Fibroblast of gingiva (primary cell): Measurements from ENCODE around the gene RHOH.
"Not testable (repeated sequence)": the region's sequence is repeated elsewhere in the genome, so short reads cannot be mapped to it uniquely, and the experiment has no call there.

Experiments used
- DNase-seq: peaks from one replicate; pipeline ENCODE4 v3.0.0-alpha.2; 2011; ENCODE audit warnings: low read depth

RHOH gene

GRCh38 chr4:40262077-40262528 lies 65.3 kb downstream of the RHOH start:
- no peak for DNase-seq

GRCh38 chr4:40262861-40263260 lies 66.0 kb downstream of the RHOH start:
- DNase-seq: no peak

GRCh38 chr4:40264497-40264896 lies 67.7 kb downstream of the RHOH start:
- peak; percentile 67 for DNase-seq

- DNase-seq: no peak
Observed at GRCh38 chr4:40264995-40265909, 68.4 kb downstream of the RHOH start.

- no peak for DNase-seq
Observed at GRCh38 chr4:40265910-40266274, 69.1 kb downstream of the RHOH start.

GRCh38 chr4:40269133-40269532 lies 72.3 kb downstream of the RHOH start:
- no peak for DNase-seq

- DNase-seq: no peak
Observed at GRCh38 chr4:40270609-40271008, 73.8 kb downstream of the RHOH start.

GRCh38 chr4:40275065-40275730 lies 78.4 kb downstream of the RHOH start:
- DNase-seq: no peak

GRCh38 chr4:40276546-40276945 lies 79.7 kb downstream of the RHOH start:
- no peak for DNase-seq

- no peak for DNase-seq
Observed at GRCh38 chr4:40280586-40280985, 83.8 kb downstream of the RHOH start.

GRCh38 chr4:40281099-40281498 lies 84.3 kb downstream of the RHOH start:
- no peak for DNase-seq

GRCh38 chr4:40281913-40282312 lies 85.1 kb downstream of the RHOH start:
- DNase-seq: no peak

- not testable (repeated sequence) for DNase-seq
Observed at GRCh38 chr4:40282857-40283256, 86.0 kb downstream of the RHOH start.

- DNase-seq: no peak
Observed at GRCh38 chr4:40283413-40283812, 86.6 kb downstream of the RHOH start.

GRCh38 chr4:40283968-40284367 lies 87.1 kb downstream of the RHOH start:
- no peak for DNase-seq

GRCh38 chr4:40285692-40286091 lies 88.9 kb downstream of the RHOH start:
- no peak for DNase-seq

GRCh38 chr4:40288566-40288965 lies 91.7 kb downstream of the RHOH start:
- DNase-seq: no peak

- DNase-seq: no peak
Observed at GRCh38 chr4:40289366-40290188, 92.7 kb downstream of the RHOH start.

- DNase-seq: not testable (repeated sequence)
Observed at GRCh38 chr4:40290611-40291186, 93.9 kb downstream of the RHOH start.

- DNase-seq: peak; percentile 31
Observed at GRCh38 chr4:40292313-40292759, 95.5 kb downstream of the RHOH start.

- no peak for DNase-seq
Observed at GRCh38 chr4:40294339-40294738, 97.5 kb downstream of the RHOH start.

GRCh38 chr4:40295030-40295429 lies 98.2 kb downstream of the RHOH start:
- DNase-seq: not testable (repeated sequence)
